Measurements from ENCODE around the gene RPS15. TPM values are rescaled to one million over a fixed set of nuclear protein-coding genes. Genes with fewer than 3 reads are reported as not detected.
A peak's percentile ranks its signal among the peaks of the same experiment; 100 is the strongest.

Gene RPS15
- total and polyA plus RNA-seq, 9 of the 15 experiments (the other 6 are each of a cell fraction or from before 2014, with no cell fraction given), result 605 to 2,791 (median 957) TPM

GRCh38 chr19:1406774-1407527 lies 31.2 kb upstream of the RPS15 start (continued):
- TF ChIP-seq, protein P1, sequence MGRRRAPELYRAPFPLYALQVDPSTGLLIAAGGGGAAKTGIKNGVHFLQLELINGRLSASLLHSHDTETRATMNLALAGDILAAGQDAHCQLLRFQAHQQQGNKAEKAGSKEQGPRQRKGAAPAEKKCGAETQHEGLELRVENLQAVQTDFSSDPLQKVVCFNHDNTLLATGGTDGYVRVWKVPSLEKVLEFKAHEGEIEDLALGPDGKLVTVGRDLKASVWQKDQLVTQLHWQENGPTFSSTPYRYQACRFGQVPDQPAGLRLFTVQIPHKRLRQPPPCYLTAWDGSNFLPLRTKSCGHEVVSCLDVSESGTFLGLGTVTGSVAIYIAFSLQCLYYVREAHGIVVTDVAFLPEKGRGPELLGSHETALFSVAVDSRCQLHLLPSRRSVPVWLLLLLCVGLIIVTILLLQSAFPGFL (CRISPR knock-in tag; IDR thresholded peaks at IDR 0.05), result 0 out of 2 replicates have a peak, but pooled peaks have one; percentile 23
- TF ChIP-seq MTA3 (IDR thresholded peaks at IDR 0.05; ENCODE audit: borderline replicate concordance), result peak; percentile 89
- TF ChIP-seq EGR1 (conservative IDR thresholded peaks at IDR 0.05), result peak; percentile 62
- TF ChIP-seq RB1 (IDR thresholded peaks at IDR 0.05; ENCODE audit: low read depth), result peak; percentile 73
- no peak; the same call in 1 of the 2 replicates for TF ChIP-seq MBD2 (IDR thresholded peaks at IDR 0.05; ENCODE audit: borderline replicate concordance, low read depth)
- TF ChIP-seq, protein P2, sequence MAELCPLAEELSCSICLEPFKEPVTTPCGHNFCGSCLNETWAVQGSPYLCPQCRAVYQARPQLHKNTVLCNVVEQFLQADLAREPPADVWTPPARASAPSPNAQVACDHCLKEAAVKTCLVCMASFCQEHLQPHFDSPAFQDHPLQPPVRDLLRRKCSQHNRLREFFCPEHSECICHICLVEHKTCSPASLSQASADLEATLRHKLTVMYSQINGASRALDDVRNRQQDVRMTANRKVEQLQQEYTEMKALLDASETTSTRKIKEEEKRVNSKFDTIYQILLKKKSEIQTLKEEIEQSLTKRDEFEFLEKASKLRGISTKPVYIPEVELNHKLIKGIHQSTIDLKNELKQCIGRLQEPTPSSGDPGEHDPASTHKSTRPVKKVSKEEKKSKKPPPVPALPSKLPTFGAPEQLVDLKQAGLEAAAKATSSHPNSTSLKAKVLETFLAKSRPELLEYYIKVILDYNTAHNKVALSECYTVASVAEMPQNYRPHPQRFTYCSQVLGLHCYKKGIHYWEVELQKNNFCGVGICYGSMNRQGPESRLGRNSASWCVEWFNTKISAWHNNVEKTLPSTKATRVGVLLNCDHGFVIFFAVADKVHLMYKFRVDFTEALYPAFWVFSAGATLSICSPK (IDR thresholded peaks at IDR 0.05; ENCODE audit: borderline replicate concordance), result no peak
- peak; percentile 85 for TF ChIP-seq EP400 (IDR thresholded peaks at IDR 0.05)
- peak; percentile 12; the same call in 1 of the 2 replicates for TF ChIP-seq ZNF668 (CRISPR knock-in tag; IDR thresholded peaks at IDR 0.05)
- TF ChIP-seq FIP1L1 (IDR thresholded peaks at IDR 0.05; ENCODE audit: low read depth, low read length, poor library complexity, severe bottlenecking), result peak; percentile 87
- TF ChIP-seq, protein P3, sequence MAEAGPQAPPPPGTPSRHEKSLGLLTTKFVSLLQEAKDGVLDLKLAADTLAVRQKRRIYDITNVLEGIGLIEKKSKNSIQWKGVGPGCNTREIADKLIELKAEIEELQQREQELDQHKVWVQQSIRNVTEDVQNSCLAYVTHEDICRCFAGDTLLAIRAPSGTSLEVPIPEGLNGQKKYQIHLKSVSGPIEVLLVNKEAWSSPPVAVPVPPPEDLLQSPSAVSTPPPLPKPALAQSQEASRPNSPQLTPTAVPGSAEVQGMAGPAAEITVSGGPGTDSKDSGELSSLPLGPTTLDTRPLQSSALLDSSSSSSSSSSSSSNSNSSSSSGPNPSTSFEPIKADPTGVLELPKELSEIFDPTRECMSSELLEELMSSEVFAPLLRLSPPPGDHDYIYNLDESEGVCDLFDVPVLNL (CRISPR knock-in tag; IDR thresholded peaks at IDR 0.05; ENCODE audit: low read depth), result 0 out of 2 replicates have a peak, but pooled peaks have one; percentile 47
- TF ChIP-seq MITF (IDR thresholded peaks at IDR 0.05), result 0 out of 2 replicates have a peak, but pooled peaks have one; percentile 49
- peak; percentile 88 for TF ChIP-seq RBFOX2 (IDR thresholded peaks at IDR 0.05; ENCODE audit: low read depth, low read length)
- TF ChIP-seq, protein P4, sequence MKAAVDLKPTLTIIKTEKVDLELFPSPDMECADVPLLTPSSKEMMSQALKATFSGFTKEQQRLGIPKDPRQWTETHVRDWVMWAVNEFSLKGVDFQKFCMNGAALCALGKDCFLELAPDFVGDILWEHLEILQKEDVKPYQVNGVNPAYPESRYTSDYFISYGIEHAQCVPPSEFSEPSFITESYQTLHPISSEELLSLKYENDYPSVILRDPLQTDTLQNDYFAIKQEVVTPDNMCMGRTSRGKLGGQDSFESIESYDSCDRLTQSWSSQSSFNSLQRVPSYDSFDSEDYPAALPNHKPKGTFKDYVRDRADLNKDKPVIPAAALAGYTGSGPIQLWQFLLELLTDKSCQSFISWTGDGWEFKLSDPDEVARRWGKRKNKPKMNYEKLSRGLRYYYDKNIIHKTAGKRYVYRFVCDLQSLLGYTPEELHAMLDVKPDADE (conservative IDR thresholded peaks at IDR 0.05; ENCODE audit: control insufficient read depth, low read depth, low read length), result peak; percentile 82
- peak; percentile 92 for TF ChIP-seq SAFB (IDR thresholded peaks at IDR 0.05; ENCODE audit: borderline replicate concordance, low read depth, low read length)
- TF ChIP-seq FOXP1 (CRISPR knock-in tag; IDR thresholded peaks at IDR 0.05), result peak; percentile 61
- no peak for TF ChIP-seq ZNF212 (CRISPR knock-in tag; IDR thresholded peaks at IDR 0.05)
- peak; percentile 26 for TF ChIP-seq EP300 (IDR thresholded peaks at IDR 0.05; ENCODE audit: low read length)
- 0 out of 2 replicates have a peak, but pooled peaks have one; percentile 77 for TF ChIP-seq FOXP4 (CRISPR knock-in tag; IDR thresholded peaks at IDR 0.05; ENCODE audit: borderline replicate concordance)

All from K562 (cell line).